ENCODE results near the gene UNC79. TPM values are rescaled to one million over a fixed set of nuclear protein-coding genes. Genes with fewer than 3 reads are reported as not detected.

The UNC79 gene
- total RNA-seq, 4 donors from 2014 or later: 0.06 to 0.24 (median 0.19) TPM; not detected in 1

GRCh38 chr14:93688239-93688666 is 257.5 kb downstream of the UNC79 start:
- no peak for ATAC-seq (ENCODE audit: low FRiP score)
- DNase-seq (ENCODE audit: low spot score): no peak
- TF ChIP-seq CTCF (IDR thresholded peaks at IDR 0.05): no peak

GRCh38 chr14:93688820-93689219 is 258.1 kb downstream of the UNC79 start:
- TF ChIP-seq CTCF (IDR thresholded peaks at IDR 0.05): no peak
- no peak for ATAC-seq (ENCODE audit: low FRiP score)
- no peak for DNase-seq (ENCODE audit: low spot score)

- ATAC-seq (ENCODE audit: low FRiP score) (no peak), DNase-seq (ENCODE audit: low spot score) (no peak)
- no peak for TF ChIP-seq CTCF (IDR thresholded peaks at IDR 0.05)
Measured at GRCh38 chr14:93690146-93690545, 259.4 kb downstream of the UNC79 start.

- no peak for TF ChIP-seq CTCF (IDR thresholded peaks at IDR 0.05)
- ATAC-seq (ENCODE audit: low FRiP score): no peak
Measured at GRCh38 chr14:93691042-93691780, 260.5 kb downstream of the UNC79 start.

GRCh38 chr14:93693914-93694313 is 263.2 kb downstream of the UNC79 start:
- TF ChIP-seq CTCF (IDR thresholded peaks at IDR 0.05): no peak

More at GRCh38 chr14:93691042-93691780, 260.5 kb downstream of the UNC79 start:
- no peak for DNase-seq (ENCODE audit: low spot score)

GRCh38 chr14:93700928-93701327 is 270.2 kb downstream of the UNC79 start:
- TF ChIP-seq CTCF (IDR thresholded peaks at IDR 0.05): no peak
- DNase-seq (ENCODE audit: low spot score) (no peak), ATAC-seq (ENCODE audit: low FRiP score) (no peak)

More at GRCh38 chr14:93693914-93694313, 263.2 kb downstream of the UNC79 start:
- DNase-seq (ENCODE audit: low spot score) (no peak), ATAC-seq (ENCODE audit: low FRiP score) (no peak)

- ATAC-seq (ENCODE audit: low FRiP score): no peak
- TF ChIP-seq CTCF (IDR thresholded peaks at IDR 0.05): no peak
Measured at GRCh38 chr14:93701562-93701961, 270.8 kb downstream of the UNC79 start.

More at GRCh38 chr14:93701562-93701961, 270.8 kb downstream of the UNC79 start:
- no peak for DNase-seq (ENCODE audit: low spot score)

Data from omental fat pad (tissue), 4 donors.